RWPE1 (cell line): Measurements from ENCODE around the gene DCAKD.
A peak's percentile ranks its signal among the peaks of the same experiment; 100 is the strongest.

Experiments
- CTCF ChIA-PET: fragments of 350-600 bp; sonication (Branson Sonifier 250); formaldehyde crosslinking; extraction: SDS; loops from one replicate; lab custom pipeline; 2021; lab: Yijun Ruan, JAX
- POLR2A ChIA-PET: fragments of 400-600 bp; formaldehyde crosslinking; extraction: SDS; loops from one replicate; lab custom pipeline; 2020; ENCODE audit warnings: antibody characterized with exemption; ENCODE audit not compliant: low non-redundant PET; lab: Yijun Ruan, JAX
- DNase-seq: peaks from one replicate; pipeline ENCODE4 v3.0.0; 2012; ENCODE audit warnings: low spot score
- H3K27ac ChIP-seq: fragments of 450-650 bp; 2 replicates; pipeline ENCODE4 v1.5.1; 2017
- TF ChIP-seq, protein P1 (sequence below): fragments of 450-650 bp; conservative IDR thresholded peaks from 2 replicates; pipeline ENCODE4 v1.5.1; 2017; ENCODE audit warnings: low read depth, mild to moderate bottlenecking

DCAKD gene

DNA sequence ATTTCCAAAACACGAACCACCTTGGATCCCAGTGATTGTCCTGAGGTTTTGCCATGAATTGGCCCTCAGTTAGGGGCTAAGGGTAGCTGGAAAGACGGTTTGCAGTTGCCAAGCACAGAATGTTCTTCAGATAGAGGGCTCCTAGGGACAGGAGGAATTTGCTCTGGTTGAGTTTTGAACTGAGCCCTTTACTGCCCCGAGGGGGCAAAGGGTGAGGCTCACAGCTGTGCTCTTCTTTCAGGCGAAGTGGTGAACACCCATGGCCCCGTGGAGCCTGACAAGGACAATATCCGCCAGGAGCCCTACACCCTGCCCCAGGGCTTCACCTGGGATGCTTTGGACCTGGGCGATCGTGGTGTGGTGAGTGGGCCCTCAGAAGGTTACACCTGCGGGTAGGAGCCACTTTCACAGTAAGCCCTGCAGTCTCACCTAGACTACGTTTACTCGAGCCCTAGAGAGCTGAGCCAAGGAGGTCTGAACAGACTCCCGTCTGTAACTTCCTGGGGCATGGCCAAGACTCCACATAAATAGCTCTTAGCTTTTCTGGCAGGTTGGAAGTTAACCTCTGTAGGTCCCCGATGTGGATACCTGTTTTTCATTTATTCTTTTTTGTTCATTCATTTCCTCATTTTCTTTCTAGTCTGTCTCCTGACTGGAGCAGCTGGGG lies 42.1 kb upstream of the DCAKD start:
- DNase-seq: no peak
- CTCF ChIA-PET: interaction anchor here (0.6 kb wide), 1 partner anchor 71 kb away, joined by 4 read pairs; no protein-coding TSS in a partner anchor
- TF ChIP-seq, protein P1, sequence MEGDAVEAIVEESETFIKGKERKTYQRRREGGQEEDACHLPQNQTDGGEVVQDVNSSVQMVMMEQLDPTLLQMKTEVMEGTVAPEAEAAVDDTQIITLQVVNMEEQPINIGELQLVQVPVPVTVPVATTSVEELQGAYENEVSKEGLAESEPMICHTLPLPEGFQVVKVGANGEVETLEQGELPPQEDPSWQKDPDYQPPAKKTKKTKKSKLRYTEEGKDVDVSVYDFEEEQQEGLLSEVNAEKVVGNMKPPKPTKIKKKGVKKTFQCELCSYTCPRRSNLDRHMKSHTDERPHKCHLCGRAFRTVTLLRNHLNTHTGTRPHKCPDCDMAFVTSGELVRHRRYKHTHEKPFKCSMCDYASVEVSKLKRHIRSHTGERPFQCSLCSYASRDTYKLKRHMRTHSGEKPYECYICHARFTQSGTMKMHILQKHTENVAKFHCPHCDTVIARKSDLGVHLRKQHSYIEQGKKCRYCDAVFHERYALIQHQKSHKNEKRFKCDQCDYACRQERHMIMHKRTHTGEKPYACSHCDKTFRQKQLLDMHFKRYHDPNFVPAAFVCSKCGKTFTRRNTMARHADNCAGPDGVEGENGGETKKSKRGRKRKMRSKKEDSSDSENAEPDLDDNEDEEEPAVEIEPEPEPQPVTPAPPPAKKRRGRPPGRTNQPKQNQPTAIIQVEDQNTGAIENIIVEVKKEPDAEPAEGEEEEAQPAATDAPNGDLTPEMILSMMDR: no peak
- peak overlapping the region; percentile 95 for H3K27ac ChIP-seq
- POLR2A ChIA-PET: no interaction called here

DNA sequence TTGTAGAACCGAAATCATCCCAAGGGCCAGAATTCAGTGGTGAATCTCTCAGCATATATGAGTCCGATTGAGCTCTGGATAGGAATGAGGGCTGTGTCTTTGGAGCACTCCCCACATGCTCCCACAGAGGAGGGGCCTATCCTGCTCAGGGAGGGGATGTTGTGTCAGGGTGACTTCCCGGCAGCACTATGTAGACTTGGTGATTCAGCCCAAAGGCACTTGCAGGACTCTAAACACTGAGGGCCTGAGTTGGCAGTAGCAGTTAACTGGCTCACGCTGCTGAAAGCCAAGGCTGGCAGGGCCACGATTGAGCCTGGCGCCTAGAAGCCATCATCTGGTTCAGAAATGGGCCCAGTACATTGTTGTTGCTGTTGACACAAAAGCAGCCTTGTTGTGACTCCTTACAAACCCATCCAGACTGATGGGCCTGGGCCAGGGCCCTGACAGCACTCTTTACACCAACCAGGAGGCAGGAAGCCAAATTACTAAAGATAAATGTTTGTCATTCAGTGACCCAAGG lies 41.5 kb upstream of the DCAKD start:
- TF ChIP-seq, protein P1: no peak
- H3K27ac ChIP-seq: peak overlapping the region; percentile 95
- ChIA-PET POLR2A (no interaction called here), CTCF (no interaction called here)
- peak; percentile 97 for DNase-seq

DNA sequence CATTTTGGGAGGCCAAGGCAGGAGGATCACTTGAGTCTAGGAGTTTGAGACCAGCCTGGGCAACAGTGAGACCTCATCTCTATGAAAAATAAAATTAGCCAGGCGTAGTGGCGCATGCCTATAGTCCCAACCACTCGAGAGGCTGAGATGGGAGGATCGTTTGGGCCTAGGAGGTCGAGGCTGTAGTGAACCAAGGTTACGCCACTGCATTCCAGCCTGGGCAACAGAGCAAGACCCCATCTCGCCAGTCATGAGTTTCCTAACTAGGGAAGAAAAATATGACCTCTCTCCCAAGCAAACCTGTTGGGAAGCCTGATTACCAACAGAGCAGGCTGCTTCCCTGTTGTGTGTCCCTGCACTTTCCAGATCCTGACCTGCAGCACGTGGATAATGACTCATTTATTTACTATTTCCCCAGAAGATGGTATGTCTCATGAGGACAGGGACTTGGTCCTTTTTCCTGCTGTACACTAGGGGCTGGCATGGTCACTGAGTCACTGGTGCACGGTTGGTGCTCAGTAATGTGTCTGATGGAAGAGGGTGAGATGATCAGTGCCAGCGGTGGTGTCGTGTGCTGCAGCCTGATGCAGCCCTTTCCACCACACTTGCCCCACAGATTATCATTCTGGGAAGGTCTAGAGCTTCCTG lies 40.5 kb upstream of the DCAKD start:
- TF ChIP-seq, protein P1: no peak
- DNase-seq: no peak
- peak overlapping the region; percentile 95 for H3K27ac ChIP-seq
- ChIA-PET CTCF (interaction anchor here (0.6 kb wide), 1 partner anchor 11 kb away, joined by 5 read pairs; no protein-coding TSS in a partner anchor), POLR2A (no interaction called here)

DNA sequence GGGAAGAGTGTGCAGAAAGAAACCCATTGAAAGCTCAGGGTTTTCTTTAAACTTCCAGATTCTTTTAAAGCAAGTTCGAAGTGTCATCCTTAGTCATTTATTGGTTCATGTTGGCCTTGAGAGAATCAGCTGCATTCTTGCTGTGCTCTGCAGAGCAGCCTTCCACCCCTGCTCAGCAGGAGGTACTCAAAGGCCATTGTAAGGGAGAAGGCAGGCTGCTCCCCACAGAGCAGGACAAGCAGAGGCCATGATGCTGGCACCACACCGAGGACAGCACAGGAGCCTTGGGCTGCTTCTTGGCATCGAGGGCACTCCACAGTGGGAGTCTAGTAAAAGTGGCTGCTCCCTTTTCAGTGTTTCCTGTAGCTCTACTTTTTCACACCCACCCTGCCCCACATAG lies 39.3 kb upstream of the DCAKD start:
- POLR2A ChIA-PET: interaction anchor here (0.6 kb wide), 1 partner anchor 399 kb away, joined by 5 read pairs; no protein-coding TSS in a partner anchor
- peak overlapping the region; percentile 95 for H3K27ac ChIP-seq
- CTCF ChIA-PET: interaction anchor here (0.6 kb wide), 1 partner anchor 25 kb away, joined by 3 read pairs; no protein-coding TSS in a partner anchor

DNA sequence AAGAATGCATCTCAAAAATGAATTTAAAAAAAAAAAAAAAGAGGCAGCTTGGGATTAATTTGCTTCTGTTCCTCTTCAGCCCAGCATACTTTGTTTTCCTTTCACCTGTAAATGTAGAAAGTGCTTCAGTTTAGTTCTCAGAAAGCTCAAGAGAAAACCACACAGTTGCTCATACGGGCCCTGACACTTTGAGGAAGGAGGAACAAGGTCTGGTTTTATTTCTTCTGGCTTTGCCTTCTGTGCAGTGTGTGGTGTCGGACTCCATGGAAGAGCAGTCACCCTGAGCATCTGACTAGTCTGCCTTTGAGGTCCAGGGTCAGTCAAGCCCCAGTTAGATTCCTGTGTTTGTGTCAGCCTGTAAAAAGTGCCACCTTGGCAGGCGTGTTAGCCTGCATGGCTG lies 37.3 kb upstream of the DCAKD start:
- no peak for DNase-seq
- TF ChIP-seq, protein P1: no peak
- ChIA-PET CTCF (interaction anchor here (0.5 to 1.0 kb wide), 5 partner anchors 17 to 1979 kb away, joined by 3 to 6 read pairs (median 4); no protein-coding TSS in a partner anchor), POLR2A (no interaction called here)
- peak overlapping the region; percentile 93 for H3K27ac ChIP-seq

More for the DNA sequence above, 39.3 kb upstream of the DCAKD start:
- no peak for DNase-seq
- TF ChIP-seq, protein P1: no peak

DNA sequence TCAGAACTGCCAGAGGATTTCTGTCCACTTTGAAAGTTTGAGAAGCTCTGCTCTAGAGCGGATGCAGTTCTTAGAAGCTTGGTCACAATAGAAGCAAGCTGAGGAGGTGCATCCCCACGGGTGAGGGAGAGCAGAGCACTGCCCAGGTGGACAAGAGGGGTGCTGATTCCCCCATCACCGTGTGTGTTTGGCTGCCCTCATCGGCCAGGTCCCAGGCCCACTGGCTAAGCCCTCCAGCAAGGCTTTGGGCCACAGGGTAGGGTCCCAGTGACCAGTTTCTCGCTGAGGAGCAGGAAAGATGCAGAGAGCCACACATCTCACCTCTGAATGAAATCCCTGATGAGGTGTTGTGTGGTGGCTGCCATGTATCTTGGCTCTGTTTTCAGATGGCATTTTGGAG lies 36.5 kb upstream of the DCAKD start:
- no peak for DNase-seq
- ChIA-PET CTCF (interaction anchor here (2.3 kb wide), 1 partner anchor 11 kb away, joined by 9 read pairs; no protein-coding TSS in a partner anchor), POLR2A (no interaction called here)
- H3K27ac ChIP-seq: peak overlapping the region; percentile 93
- TF ChIP-seq, protein P1: no peak
